ENCODE data around the gene TCF7L2.

GRCh38 chr10:113061054-113061430 lies 111.0 kb downstream of the TCF7L2 start:
- TF ChIP-seq CTCF (IDR thresholded peaks at IDR 0.05) (no peak), POLR2A (IDR thresholded peaks at IDR 0.05) (no peak)
